Retinal pigment epithelial cell (primary cell): ENCODE measurements around the gene FOXF1.

Experiments used
- DNase-seq: peaks from one replicate; pipeline ENCODE4 v3.0.0-alpha.2; 2010; ENCODE audit warnings: low read depth
- H3K4me3 ChIP-seq: 2 replicates; pipeline ENCODE4 v1.5.1; 2011; ENCODE audit warnings: mild to moderate bottlenecking, low read length, control low read depth, moderate library complexity
- CTCF ChIP-seq: conservative IDR thresholded peaks from 2 replicates; pipeline ENCODE4 v1.5.1; 2011; ENCODE audit warnings: low read depth, low read length, control low read depth, inconsistent platforms

FOXF1 gene

GRCh38 chr16:86496262-86496928 lies 13.9 kb upstream of the FOXF1 start:
- no peak overlapping the region for H3K4me3 ChIP-seq
- no peak for DNase-seq
- TF ChIP-seq CTCF = no peak

- TF ChIP-seq CTCF = no peak
- H3K4me3 ChIP-seq = no peak overlapping the region
- no peak for DNase-seq
These were observed 13.3 kb upstream of the FOXF1 start for GRCh38 chr16:86496929-86497461.

GRCh38 chr16:86497551-86498021 lies 12.7 kb upstream of the FOXF1 start:
- DNase-seq = no peak
- TF ChIP-seq CTCF = no peak
- H3K4me3 ChIP-seq = no peak overlapping the region

GRCh38 chr16:86498155-86498670 lies 12.1 kb upstream of the FOXF1 start:
- H3K4me3 ChIP-seq = no peak overlapping the region
- peak; percentile 16 for TF ChIP-seq CTCF
- no peak for DNase-seq

GRCh38 chr16:86498671-86499439 lies 11.5 kb upstream of the FOXF1 start:
- H3K4me3 ChIP-seq = no peak overlapping the region
- TF ChIP-seq CTCF = no peak

GRCh38 chr16:86499440-86499786 lies 10.9 kb upstream of the FOXF1 start:
- no peak for DNase-seq
- TF ChIP-seq CTCF = no peak
- no peak overlapping the region for H3K4me3 ChIP-seq

More at GRCh38 chr16:86498671-86499439, 11.5 kb upstream of the FOXF1 start:
- no peak for DNase-seq
